ENCODE data around the gene CRYBG1. TPM values are rescaled to one million over a fixed set of nuclear protein-coding genes. Genes with fewer than 3 reads are reported as not detected.

The CRYBG1 gene
- total RNA-seq, 4 donors from 2014 or later = 14.9 to 36.9 (median 20.7) TPM

GRCh38 chr6:106359959-106360409 is 533 bp upstream of the CRYBG1 start:
- DNase-seq (ENCODE audit: low spot score) (no peak), ATAC-seq (ENCODE audit: low FRiP score) (peak; percentile 35)
- no peak for TF ChIP-seq CTCF (IDR thresholded peaks at IDR 0.05)

- TF ChIP-seq CTCF (IDR thresholded peaks at IDR 0.05) = no peak
- DNase-seq (ENCODE audit: low spot score) (no peak), ATAC-seq (ENCODE audit: low FRiP score) (peak; percentile 41)
Measured at GRCh38 chr6:106360989-106361430, 493 bp downstream of the CRYBG1 start.

- TF ChIP-seq CTCF (IDR thresholded peaks at IDR 0.05) = no peak
- ATAC-seq (ENCODE audit: low FRiP score) (no peak), DNase-seq (ENCODE audit: low spot score) (no peak)
Measured at GRCh38 chr6:106363401-106364138, 3.1 kb downstream of the CRYBG1 start.

- ATAC-seq (ENCODE audit: low FRiP score) = no peak
- DNase-seq (ENCODE audit: low spot score) = no peak
- no peak for TF ChIP-seq CTCF (IDR thresholded peaks at IDR 0.05)
Measured at GRCh38 chr6:106369739-106370138, 9.2 kb downstream of the CRYBG1 start.

GRCh38 chr6:106370639-106371038 is 10.1 kb downstream of the CRYBG1 start:
- DNase-seq (ENCODE audit: low spot score) = no peak
- no peak for TF ChIP-seq CTCF (IDR thresholded peaks at IDR 0.05)
- no peak for ATAC-seq (ENCODE audit: low FRiP score)

GRCh38 chr6:106372838-106373501 is 12.5 kb downstream of the CRYBG1 start:
- no peak for ATAC-seq (ENCODE audit: low FRiP score)
- no peak for TF ChIP-seq CTCF (IDR thresholded peaks at IDR 0.05)
- DNase-seq (ENCODE audit: low spot score) = no peak

Data from omental fat pad (tissue), 4 donors.